ENCODE data around the gene KLHDC4.
"Not testable (repeated sequence)": the region's sequence is repeated elsewhere in the genome, so short reads cannot be mapped to it uniquely, and the experiment has no call there.

The KLHDC4 gene

GRCh38 chr16:87720446-87720845 is 45.3 kb downstream of the KLHDC4 start:
- DNase-seq (ENCODE audit: low read depth): no peak

GRCh38 chr16:87718831-87719230 is 47.0 kb downstream of the KLHDC4 start:
- not testable (repeated sequence) for DNase-seq (ENCODE audit: low read depth)

DNA sequence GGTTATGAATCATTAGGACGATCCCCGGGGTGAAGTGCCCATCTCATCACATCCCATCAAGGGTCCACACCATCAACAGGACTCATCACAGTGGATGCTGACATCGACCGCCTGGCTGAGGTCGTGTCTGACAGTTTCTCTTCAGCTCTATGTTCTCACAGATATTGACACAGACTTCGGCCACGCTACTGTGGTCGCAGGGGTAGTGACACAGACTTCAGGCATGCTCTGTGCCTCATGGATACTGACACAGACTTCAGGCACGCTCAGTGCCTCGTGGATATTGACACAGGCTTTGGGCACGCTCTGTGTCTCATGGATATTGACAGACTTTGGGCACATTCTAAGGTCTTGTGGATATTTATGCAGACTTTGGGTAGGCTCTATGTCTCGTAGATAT is 50.1 kb downstream of the KLHDC4 start:
- no peak for DNase-seq (ENCODE audit: low read depth)

DNA sequence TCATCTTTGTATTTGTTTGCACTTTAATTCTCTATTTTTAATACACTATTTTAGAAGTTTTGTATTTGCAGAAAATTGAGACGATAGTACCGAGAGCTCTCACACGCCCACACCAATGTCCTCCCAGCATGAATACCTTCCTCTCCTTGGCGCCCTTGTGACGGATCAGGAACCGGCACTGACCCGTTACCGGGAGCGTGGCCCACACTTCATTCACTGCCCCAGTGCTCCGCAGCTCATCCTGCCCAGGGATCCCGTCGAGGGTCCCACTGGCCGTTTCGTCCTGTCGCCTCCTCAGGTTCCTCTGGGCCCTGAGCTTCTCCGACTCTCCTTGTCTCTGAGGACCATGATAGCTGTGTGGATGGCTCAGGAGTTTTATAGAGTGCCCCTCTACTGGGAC is 50.6 kb downstream of the KLHDC4 start:
- DNase-seq (ENCODE audit: low read depth): no peak

DNA sequence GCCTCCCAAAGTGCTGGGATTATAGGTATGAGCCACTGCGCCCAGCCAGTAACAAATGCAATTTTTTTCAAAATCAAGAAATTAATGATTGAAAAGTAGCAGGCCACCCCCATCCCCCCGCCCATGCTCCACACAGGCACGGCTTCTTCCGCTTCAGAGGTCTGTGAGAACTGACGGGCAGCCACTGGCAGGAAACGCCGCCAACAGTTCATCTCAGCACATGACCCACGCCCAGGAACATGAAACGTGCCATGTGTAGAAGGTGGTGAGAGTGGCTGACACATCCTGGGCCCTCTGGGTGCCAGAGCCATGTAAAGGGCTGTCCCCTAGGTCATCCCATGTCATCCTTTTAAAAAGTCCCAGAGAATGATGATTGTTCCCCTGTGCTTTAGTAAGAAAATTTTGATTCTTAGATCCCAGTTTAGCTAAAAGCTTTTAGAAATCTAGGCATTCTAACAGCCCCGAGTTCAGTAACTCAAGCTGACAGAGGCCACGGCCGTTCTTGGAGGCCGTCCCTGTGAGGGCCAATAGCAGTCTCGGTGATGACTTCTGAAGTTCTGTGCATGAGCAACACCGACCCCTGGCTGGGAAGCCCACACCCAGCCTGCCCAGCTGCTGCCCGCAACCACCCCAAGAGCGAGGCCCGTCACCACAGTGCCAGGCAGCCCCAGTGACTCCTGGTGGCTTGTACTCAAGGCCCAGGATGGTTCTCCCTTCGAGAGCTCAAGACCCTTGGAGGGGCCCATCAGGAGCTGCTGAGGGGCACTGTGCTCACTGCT is 52.1 kb downstream of the KLHDC4 start:
- no peak for DNase-seq (ENCODE audit: low read depth)

DNA sequence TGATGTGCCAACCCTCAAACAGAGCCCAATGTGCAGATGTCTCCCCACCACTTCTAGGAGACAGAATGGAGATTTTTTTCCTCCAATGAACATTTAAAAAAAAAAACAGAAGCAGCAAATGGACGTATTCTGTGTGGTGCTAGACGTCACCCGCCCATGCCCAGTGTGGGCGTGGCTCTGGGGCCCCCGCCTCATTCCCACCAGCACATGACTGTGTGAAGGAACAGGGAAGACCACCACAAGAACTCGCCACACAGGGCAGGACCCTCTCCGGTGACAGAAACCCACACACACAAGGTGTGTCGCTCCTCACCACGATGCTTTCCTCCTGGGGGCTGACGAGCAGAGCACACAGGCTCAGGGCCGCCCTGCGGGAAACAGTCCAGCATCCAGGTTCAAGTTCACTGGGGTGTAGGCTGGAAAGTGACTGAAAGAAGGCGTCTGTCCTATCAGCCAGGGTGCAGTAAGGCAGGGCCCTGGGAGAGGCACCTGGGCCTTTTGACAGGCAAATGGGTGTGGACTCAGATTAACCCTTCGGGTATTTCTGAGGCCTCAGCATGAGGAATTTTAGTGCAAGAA is 53.5 kb downstream of the KLHDC4 start:
- DNase-seq (ENCODE audit: low read depth): no peak

GRCh38 chr16:87710887-87711286 is 54.9 kb downstream of the KLHDC4 start:
- DNase-seq (ENCODE audit: low read depth): no peak

DNA sequence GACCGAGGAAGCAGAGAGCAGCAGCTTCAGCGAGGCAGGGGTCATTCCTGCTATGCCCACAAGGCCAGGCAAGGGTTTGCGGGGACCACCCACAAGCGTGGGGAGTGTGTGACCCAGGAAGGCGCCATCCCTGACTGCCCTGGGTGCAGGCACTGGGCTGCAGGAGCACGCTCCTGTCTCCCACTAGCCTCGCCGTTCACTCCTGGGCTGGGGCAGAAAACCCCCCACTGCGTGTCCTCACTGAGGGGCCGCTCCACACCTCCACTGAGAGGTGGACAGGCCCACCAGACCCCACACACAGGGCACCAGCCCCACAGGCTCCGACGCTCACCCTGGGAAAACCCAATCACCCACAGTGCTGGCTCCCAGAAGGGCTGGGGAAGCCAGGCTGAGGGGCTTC is 56.1 kb downstream of the KLHDC4 start:
- no peak for DNase-seq (ENCODE audit: low read depth)

DNA sequence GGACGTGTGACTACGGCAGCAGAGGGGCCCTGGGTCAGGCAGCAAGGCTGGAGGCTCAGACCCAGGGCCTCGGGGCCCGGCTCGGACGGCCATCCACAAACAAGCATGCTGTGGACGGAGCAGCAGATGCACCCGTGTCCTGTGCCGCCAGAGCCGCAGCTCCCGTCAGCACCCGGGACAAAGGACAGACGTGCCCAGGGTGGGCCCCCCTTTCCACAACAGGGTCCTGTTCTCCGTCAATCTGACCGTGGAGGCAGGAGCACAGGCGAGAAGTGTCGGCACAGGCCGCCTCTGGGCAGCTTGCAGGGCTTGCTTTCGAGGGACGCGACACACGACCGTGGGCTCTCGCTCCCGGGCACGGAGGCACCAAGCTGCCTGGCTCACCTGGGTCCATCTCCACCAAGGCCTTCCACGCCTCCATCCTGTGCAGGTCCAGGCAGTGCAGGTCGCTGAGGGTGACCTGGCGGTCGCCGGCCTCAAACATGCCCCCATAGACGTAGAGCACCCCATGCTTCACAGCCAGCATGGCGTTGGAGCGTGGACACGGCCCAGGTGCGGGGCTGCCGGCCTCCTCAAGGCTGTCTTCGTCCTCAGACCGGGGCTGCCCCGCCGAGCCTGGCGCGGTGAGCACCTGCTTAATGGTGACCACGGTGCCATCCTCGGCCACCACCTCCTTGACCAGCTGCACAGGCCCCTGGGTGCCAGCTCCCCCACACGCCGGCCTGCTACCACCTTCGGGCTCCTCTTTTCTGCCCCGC is 56.7 kb downstream of the KLHDC4 start:
- DNase-seq (ENCODE audit: low read depth): no peak

GRCh38 chr16:87707714-87708580 is 57.8 kb downstream of the KLHDC4 start:
- DNase-seq (ENCODE audit: low read depth): no peak

DNA sequence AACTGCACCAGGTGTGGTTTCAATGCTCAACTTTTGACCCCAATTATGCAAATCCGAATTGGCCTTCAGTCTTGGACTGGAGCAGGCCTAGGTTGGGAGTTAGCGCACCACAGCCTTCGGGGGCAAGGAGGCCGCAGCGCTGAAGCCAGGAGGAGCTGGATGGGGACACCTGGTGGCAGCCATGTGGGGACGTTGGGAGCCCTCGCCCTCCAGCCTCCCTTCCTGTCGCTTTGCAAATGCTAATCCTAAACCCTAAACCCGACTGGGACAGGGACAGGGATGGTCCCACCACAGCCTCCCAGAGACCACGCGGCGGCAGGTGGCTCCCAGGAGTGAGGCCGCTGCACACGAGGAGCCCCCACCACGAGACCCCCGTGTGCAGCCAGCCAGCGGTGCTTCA is 58.7 kb downstream of the KLHDC4 start:
- DNase-seq (ENCODE audit: low read depth): no peak

DNA sequence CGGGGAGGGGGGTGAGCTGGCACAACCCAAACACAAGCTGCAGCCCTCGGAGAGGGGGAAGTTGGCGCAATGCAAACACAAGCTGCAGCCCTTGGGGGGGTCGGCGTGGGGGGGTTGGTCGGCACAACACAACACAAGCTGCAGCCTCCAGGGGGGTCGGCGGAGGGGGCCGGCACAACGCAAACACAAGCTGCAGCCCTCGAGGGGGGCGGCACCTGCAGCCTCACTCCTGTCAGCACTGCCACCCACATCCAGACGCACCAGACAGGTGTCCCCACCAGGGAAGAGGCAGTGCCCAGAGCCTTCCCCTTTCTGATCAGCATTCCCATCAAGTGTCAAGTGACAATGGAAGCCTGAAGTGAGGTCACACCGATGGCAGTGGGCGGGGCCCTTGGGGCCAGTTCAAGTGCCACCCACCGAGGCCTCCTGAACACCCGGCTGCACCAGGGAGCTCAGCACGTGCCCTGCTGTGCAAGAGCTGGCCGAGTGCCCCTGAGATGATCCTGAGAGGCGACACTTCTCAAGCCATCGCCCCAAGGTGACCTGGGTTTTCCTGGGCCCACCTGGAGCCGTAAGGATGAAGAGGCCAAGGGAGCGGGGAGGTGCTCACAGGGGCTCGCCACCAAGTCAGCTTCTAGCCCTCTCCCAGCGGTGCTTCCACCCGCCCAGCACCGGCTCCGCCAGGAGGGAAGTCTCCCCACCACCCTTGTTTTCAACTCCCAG is 59.3 kb downstream of the KLHDC4 start:
- DNase-seq (ENCODE audit: low read depth): no peak

GRCh38 chr16:87705771-87706277 is 60.0 kb downstream of the KLHDC4 start:
- DNase-seq (ENCODE audit: low read depth): no peak

DNA sequence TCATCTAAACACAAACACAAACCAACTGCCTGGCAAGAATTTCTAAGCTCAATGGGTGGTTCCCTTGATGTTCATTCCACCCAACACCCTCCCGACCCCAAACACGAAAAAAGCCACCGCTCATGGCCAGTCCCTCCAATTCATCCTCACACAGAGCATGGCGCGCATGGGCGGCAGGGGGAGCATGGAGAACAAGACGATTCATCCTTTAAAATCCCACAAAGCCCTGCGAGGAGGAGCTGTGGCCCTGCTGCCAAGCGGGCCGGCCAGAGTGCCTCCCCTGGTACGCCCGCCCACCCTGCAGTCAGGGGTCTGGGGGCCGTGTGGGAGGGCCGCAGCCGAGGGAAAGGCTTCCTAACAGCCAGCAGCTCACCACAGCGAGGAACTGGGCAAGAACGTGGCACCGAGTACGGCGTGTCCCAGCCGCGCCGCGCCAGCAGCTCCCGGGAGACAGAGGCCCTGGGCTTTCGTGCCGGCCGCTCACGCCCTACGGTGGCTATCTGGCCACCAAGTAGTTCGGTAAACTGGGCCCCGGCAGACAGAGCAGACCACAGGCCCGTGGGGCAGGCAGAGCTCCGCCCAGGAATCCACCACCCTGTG is 60.9 kb downstream of the KLHDC4 start:
- DNase-seq (ENCODE audit: low read depth): no peak

GRCh38 chr16:87703835-87704375 is 61.9 kb downstream of the KLHDC4 start:
- DNase-seq (ENCODE audit: low read depth): no peak

- DNase-seq (ENCODE audit: low read depth): no peak
Measured at GRCh38 chr16:87703071-87703470, 62.7 kb downstream of the KLHDC4 start.

GRCh38 chr16:87702325-87702811 is 63.4 kb downstream of the KLHDC4 start:
- DNase-seq (ENCODE audit: low read depth): no peak

GRCh38 chr16:87701505-87701921 is 64.3 kb downstream of the KLHDC4 start:
- DNase-seq (ENCODE audit: low read depth): no peak

- DNase-seq (ENCODE audit: low read depth): no peak
Measured at GRCh38 chr16:87701078-87701460, 64.7 kb downstream of the KLHDC4 start.

- no peak for DNase-seq (ENCODE audit: low read depth)
Measured at GRCh38 chr16:87700406-87701077, 65.2 kb downstream of the KLHDC4 start.

Measured in stimulated activated CD8-positive, alpha-beta memory T cell treated with anti-CD3 and anti-CD28 coated beads, Interleukin-15, amount 100 ng/mL, for 24 hours (primary cell).